DND-41 (cell line): ENCODE results near the gene PFN1.

Experiments
- CTCF ChIP-seq: IDR thresholded peaks from 2 replicates; pipeline ENCODE4 v1.5.1; 2012; ENCODE audit warnings: borderline replicate concordance, low read length, moderate library complexity, mild to moderate bottlenecking; ENCODE audit not compliant: poor library complexity, severe bottlenecking; ENCODE audit errors: extremely low read depth
- EZH2 ChIP-seq: IDR thresholded peaks from 3 replicates; pipeline ENCODE4 v1.6.1; 2012; ENCODE audit warnings: borderline replicate concordance, low read depth, mild to moderate bottlenecking, moderate library complexity, low read length, inconsistent platforms; ENCODE audit not compliant: severe bottlenecking

GRCh38 chr17:4897785-4898184 is 50.5 kb downstream of the PFN1 start:
- TF ChIP-seq CTCF, result no peak
- TF ChIP-seq EZH2, result no peak
